A549 (cell line): ENCODE data around the gene COL5A1.

Experiments used
- JUN ChIP-seq, 2 experiments: fragments of >200 bp; sonication (Bioruptor Twin); formaldehyde crosslinking; IDR thresholded peaks; 2 replicates in 1 of 2; 3 replicates in 1 of 2; pipeline ENCODE4 v1.6.1; 2016 to 2017
- MAZ ChIP-seq: fragments of 150-350 bp; IDR thresholded peaks from 2 replicates; pipeline ENCODE4 v1.6.1; 2014; ENCODE audit warnings: antibody characterized with exemption, low read depth, low read length, borderline replicate concordance
- SMC3 ChIP-seq: fragments of >200 bp; sonication (Bioruptor Twin); formaldehyde crosslinking; IDR thresholded peaks from 3 replicates; pipeline ENCODE4 v1.6.1; 2018; ENCODE audit warnings: inconsistent platforms
- TF ChIP-seq, protein P1 (sequence below): fragments of >200 bp; sonication (Bioruptor Twin); formaldehyde crosslinking; IDR thresholded peaks from 3 replicates; pipeline ENCODE4 v1.5.1; 2016
- TF ChIP-seq, protein P2 (sequence below): fragments of 250-450 bp; sonication (Bioruptor Pico); IDR thresholded peaks from 2 replicates; pipeline ENCODE4 v1.5.0; 2021; ENCODE audit warnings: mild to moderate bottlenecking, moderate library complexity, borderline replicate concordance

DNA sequence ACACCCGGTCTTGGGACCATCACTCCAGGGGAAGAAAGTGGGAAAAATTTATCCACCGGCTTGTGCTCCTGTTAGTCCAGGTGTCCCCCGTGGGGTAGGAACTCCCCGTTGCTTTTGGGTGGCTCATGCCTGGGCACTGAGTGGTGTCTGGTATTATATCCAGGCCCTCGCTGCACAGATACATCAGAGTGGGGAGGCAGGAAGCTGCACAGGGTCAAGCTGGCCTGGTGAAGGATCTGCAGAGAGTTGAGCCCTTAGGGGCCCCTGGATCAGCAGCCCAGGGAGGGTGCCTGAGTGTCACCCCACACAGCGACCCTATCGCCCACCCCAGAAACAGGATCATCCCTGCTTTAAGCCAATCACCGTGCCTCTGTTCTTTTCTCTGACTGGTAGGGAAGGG, 24.4 kb upstream of the COL5A1 start:
- TF ChIP-seq, protein P1, sequence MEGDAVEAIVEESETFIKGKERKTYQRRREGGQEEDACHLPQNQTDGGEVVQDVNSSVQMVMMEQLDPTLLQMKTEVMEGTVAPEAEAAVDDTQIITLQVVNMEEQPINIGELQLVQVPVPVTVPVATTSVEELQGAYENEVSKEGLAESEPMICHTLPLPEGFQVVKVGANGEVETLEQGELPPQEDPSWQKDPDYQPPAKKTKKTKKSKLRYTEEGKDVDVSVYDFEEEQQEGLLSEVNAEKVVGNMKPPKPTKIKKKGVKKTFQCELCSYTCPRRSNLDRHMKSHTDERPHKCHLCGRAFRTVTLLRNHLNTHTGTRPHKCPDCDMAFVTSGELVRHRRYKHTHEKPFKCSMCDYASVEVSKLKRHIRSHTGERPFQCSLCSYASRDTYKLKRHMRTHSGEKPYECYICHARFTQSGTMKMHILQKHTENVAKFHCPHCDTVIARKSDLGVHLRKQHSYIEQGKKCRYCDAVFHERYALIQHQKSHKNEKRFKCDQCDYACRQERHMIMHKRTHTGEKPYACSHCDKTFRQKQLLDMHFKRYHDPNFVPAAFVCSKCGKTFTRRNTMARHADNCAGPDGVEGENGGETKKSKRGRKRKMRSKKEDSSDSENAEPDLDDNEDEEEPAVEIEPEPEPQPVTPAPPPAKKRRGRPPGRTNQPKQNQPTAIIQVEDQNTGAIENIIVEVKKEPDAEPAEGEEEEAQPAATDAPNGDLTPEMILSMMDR = no peak
- TF ChIP-seq JUN (IDR thresholded peaks at IDR 0.05) (no peak), MAZ (no peak), SMC3 (no peak)
- TF ChIP-seq, protein P2, sequence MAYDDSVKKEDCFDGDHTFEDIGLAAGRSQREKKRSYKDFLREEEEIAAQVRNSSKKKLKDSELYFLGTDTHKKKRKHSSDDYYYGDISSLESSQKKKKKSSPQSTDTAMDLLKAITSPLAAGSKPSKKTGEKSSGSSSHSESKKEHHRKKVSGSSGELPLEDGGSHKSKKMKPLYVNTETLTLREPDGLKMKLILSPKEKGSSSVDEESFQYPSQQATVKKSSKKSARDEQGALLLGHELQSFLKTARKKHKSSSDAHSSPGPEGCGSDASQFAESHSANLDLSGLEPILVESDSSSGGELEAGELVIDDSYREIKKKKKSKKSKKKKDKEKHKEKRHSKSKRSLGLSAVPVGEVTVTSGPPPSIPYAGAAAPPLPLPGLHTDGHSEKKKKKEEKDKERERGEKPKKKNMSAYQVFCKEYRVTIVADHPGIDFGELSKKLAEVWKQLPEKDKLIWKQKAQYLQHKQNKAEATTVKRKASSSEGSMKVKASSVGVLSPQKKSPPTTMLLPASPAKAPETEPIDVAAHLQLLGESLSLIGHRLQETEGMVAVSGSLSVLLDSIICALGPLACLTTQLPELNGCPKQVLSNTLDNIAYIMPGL (CRISPR knock-in tag) = no peak
